Activated CD4-positive, alpha-beta T cell treated with anti-CD3 and anti-CD28 coated beads, Interleukin-2, amount 10 ng/mL, durations not matched to agents 24 days and 14 days (primary cell): Measurements from ENCODE around the gene AAR2. TPM values are rescaled to one million over a fixed set of nuclear protein-coding genes. Genes with fewer than 3 reads are reported as not detected.

Experiments
- DNase-seq: peaks from one replicate; pipeline ENCODE4 v3.0.0; 2022
- H3K27ac Mint-ChIP-seq: one replicate; pipeline ENCODE4 v1.8.0; 2022; ENCODE audit warnings: mild to moderate bottlenecking, mixed read lengths
- H3K27me3 Mint-ChIP-seq: one replicate; pipeline ENCODE4 v1.8.0; 2022; ENCODE audit warnings: mixed read lengths
- H3K36me3 Mint-ChIP-seq: one replicate; pipeline ENCODE4 v1.8.0; 2022; ENCODE audit warnings: low read depth, mild to moderate bottlenecking, mixed read lengths
- H3K4me1 Mint-ChIP-seq: one replicate; pipeline ENCODE4 v1.8.0; 2021; ENCODE audit warnings: mixed read lengths
- H3K4me3 Mint-ChIP-seq: one replicate; pipeline ENCODE4 v1.8.0; 2022; ENCODE audit warnings: mild to moderate bottlenecking, moderate library complexity, mixed read lengths
- H3K9me3 Mint-ChIP-seq: one replicate; pipeline ENCODE4 v1.8.0; 2021; ENCODE audit warnings: mixed read lengths
- intact Hi-C: fragments of 100-400 bp; cut with micrococcal nuclease; formaldehyde crosslinking; loops from one replicate; pipeline ENCODE4 v1.15.1; 2023
- total RNA-seq: library from RNA; stranded (reverse); gene quantifications from 2 replicates; pipeline ENCODE4 v1.2.3, GENCODE V29; 2022

Gene AAR2
- total RNA-seq, 1 donor from 2014 or later = 30.7 TPM

DNA sequence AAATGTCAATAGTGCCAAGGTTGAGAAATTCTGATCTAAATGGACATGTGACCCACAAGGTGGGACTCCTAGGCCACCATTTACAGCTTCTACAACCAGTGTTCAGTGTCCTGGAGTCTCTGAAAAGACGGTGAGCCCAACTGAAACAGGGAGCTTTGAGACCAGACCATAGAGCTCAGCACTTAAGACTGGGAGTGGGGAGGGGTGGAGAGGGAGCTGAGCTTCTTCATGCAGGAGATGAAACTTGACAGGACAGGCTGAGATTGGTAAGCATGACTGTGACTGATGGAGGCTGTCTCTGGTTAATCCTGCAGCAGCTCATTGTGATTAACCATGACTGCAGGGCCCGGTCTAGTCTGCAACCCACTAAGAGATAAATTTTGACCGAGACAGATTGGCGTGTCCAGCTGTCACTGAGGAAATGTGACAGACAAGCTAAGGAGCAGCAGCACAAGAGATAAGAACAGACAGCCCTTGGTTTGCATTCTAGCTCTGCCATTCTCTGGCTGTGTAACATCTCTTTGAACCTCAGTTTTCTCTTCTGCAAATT is 1.4 kb upstream of the AAR2 start:
- DNase-seq = no peak
- H3K27me3 Mint-ChIP-seq = peaks cover 1% of the 10 kb centered on the region
- intact Hi-C loops = no loop called here
- H3K27ac Mint-ChIP-seq = no peak overlapping the region
- no peaks in the 10 kb centered on the region for H3K9me3 Mint-ChIP-seq
- H3K36me3 Mint-ChIP-seq = peaks cover 13% of the 10 kb centered on the region
- H3K4me3 Mint-ChIP-seq = no peak overlapping the region
- H3K4me1 Mint-ChIP-seq = peaks cover 26% of the 10 kb centered on the region

- intact Hi-C loops = loop anchor here (1.0 kb wide), 1 partner anchor 185 kb away; no protein-coding TSS in a partner anchor
- no peaks in the 10 kb centered on the region for H3K9me3 Mint-ChIP-seq
- no peak for DNase-seq
- H3K36me3 Mint-ChIP-seq = peaks cover 22% of the 10 kb centered on the region
- peaks cover 19% of the 10 kb centered on the region for H3K4me1 Mint-ChIP-seq
- peak overlapping the region; percentile 91 for H3K27ac Mint-ChIP-seq
- peaks cover 1% of the 10 kb centered on the region for H3K27me3 Mint-ChIP-seq
- peak overlapping the region; percentile 85 for H3K4me3 Mint-ChIP-seq
These were observed 476 bp downstream of the AAR2 start for GRCh38 chr20:36236786-36237121.

DNA sequence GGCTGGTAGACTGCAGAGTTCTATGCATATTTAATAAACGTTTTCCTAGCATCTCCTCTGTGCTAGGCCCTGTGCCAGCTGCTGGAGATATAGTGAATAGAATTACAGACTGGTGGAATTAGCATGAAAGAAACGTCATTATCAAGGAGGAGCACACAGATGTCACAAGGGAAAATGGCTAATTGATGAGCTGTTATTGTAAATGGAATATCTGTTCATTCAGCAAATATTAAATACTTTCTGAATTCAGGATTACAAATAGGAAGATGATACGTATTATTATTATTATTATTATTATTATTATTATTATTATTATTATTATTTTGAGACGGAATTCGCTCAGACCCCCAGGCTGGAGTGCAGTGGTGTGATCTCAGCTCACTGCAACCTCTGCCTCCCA is 1.2 kb downstream of the AAR2 start:
- Mint-ChIP-seq H3K4me3 (peak overlapping the region; percentile 85), H3K27me3 (peaks cover 1% of the 10 kb centered on the region), H3K4me1 (peaks cover 19% of the 10 kb centered on the region), H3K9me3 (no peaks in the 10 kb centered on the region), H3K36me3 (peaks cover 22% of the 10 kb centered on the region), H3K27ac (peak overlapping the region; percentile 91)
- intact Hi-C loops = no loop called here
- DNase-seq = no peak

- Mint-ChIP-seq H3K4me3 (peak overlapping the region; percentile 51), H3K9me3 (no peaks in the 10 kb centered on the region), H3K27ac (no peak overlapping the region), H3K27me3 (peaks cover 1% of the 10 kb centered on the region), H3K36me3 (peaks cover 22% of the 10 kb centered on the region), H3K4me1 (peaks cover 19% of the 10 kb centered on the region)
- DNase-seq = no peak
- intact Hi-C loops = no loop called here
These were observed 1.9 kb downstream of the AAR2 start for GRCh38 chr20:36238153-36238552.

DNA sequence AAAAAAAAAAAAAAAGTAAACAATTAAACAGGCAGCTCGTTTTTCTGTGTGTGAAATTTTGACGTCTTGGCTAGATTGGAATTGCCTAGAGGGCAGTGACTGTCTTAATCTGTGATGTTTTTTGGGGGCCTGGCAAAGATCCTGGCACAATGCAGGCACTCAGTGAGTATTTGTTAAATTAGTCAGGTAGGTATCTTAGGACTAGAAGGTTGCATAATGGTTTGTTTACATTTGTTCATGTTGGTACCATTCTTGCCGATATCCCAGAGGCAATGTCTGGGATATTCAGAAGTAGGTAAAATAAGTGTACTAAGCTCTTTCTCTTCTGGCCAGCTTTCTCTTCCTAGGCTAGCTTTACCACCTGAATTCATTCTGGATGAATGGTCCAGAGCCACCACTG is 2.5 kb downstream of the AAR2 start:
- no peak for DNase-seq
- Mint-ChIP-seq H3K27ac (no peak overlapping the region), H3K4me3 (peak overlapping the region; percentile 45), H3K9me3 (no peaks in the 10 kb centered on the region), H3K4me1 (peaks cover 19% of the 10 kb centered on the region), H3K27me3 (peaks cover 1% of the 10 kb centered on the region), H3K36me3 (peaks cover 25% of the 10 kb centered on the region)
- intact Hi-C loops = no loop called here

DNA sequence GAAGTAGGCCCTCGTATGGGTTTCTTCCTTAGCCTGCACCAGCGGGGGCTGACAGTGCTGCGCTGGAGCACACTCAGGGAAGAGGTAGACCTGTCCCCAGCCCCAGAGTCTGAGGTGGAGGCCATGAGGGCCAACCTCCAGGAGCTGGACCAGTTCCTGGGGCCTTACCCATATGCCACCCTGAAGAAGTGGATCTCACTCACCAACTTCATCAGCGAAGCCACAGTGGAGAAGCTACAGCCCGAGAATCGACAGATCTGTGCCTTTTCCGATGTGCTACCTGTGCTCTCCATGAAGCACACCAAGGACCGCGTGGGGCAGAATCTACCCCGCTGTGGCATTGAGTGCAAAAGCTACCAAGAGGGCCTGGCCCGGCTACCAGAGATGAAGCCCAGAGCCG is 3.8 kb downstream of the AAR2 start:
- Mint-ChIP-seq H3K27ac (no peak overlapping the region), H3K9me3 (no peaks in the 10 kb centered on the region)
- intact Hi-C loops = no loop called here

GRCh38 chr20:36241678-36242077 is 5.4 kb downstream of the AAR2 start:
- Mint-ChIP-seq H3K4me3 (no peak overlapping the region), H3K4me1 (peaks cover 14% of the 10 kb centered on the region), H3K27ac (no peak overlapping the region), H3K36me3 (peaks cover 39% of the 10 kb centered on the region), H3K27me3 (no peaks in the 10 kb centered on the region), H3K9me3 (no peaks in the 10 kb centered on the region)
- intact Hi-C loops = no loop called here
- DNase-seq = no peak

More for the DNA sequence above, 3.8 kb downstream of the AAR2 start:
- peaks cover 19% of the 10 kb centered on the region for H3K4me1 Mint-ChIP-seq
- H3K36me3 Mint-ChIP-seq = peaks cover 34% of the 10 kb centered on the region
- no peak for DNase-seq
- no peaks in the 10 kb centered on the region for H3K27me3 Mint-ChIP-seq
- H3K4me3 Mint-ChIP-seq = no peak overlapping the region

DNA sequence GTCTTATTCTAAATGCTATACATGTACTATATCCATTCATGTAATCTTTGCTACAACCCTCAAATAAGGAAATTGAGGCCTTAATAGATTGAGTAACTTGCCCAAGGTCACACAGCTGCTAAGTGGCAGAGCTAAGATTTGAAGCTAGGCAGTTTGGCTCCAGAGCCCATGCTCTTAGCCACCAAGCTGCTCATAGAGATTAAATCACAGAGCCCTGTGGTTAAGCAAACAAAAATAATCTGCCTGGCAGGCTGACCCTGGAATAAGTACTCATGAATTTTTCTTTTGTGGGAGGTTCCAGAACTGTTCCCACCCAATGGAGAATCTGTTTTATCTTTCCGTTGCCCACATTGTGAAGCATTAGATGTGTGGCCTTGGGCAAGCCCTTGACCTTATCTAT is 7.4 kb downstream of the AAR2 start:
- H3K27ac Mint-ChIP-seq = no peak overlapping the region
- intact Hi-C loops = no loop called here
- H3K36me3 Mint-ChIP-seq = peaks cover 49% of the 10 kb centered on the region
- H3K27me3 Mint-ChIP-seq = no peaks in the 10 kb centered on the region
- H3K4me3 Mint-ChIP-seq = no peak overlapping the region
- no peak for DNase-seq
- H3K4me1 Mint-ChIP-seq = peaks cover 10% of the 10 kb centered on the region
- no peaks in the 10 kb centered on the region for H3K9me3 Mint-ChIP-seq

GRCh38 chr20:36246401-36246800 is 10.1 kb downstream of the AAR2 start:
- Mint-ChIP-seq H3K4me1 (peaks cover 10% of the 10 kb centered on the region), H3K4me3 (no peak overlapping the region), H3K27ac (no peak overlapping the region), H3K27me3 (no peaks in the 10 kb centered on the region), H3K36me3 (peaks cover 48% of the 10 kb centered on the region), H3K9me3 (no peaks in the 10 kb centered on the region)
- intact Hi-C loops = no loop called here
- no peak for DNase-seq

GRCh38 chr20:36248836-36249235 is 12.6 kb downstream of the AAR2 start:
- H3K4me1 Mint-ChIP-seq = peaks cover 13% of the 10 kb centered on the region
- no peak overlapping the region for H3K4me3 Mint-ChIP-seq
- no peaks in the 10 kb centered on the region for H3K27me3 Mint-ChIP-seq
- H3K27ac Mint-ChIP-seq = no peak overlapping the region
- DNase-seq = no peak
- H3K9me3 Mint-ChIP-seq = no peaks in the 10 kb centered on the region
- peaks cover 50% of the 10 kb centered on the region for H3K36me3 Mint-ChIP-seq
- intact Hi-C loops = no loop called here

- intact Hi-C loops = no loop called here
- H3K27me3 Mint-ChIP-seq = no peaks in the 10 kb centered on the region
These were observed 13.2 kb downstream of the AAR2 start for GRCh38 chr20:36249450-36249849.

GRCh38 chr20:36251426-36251825 is 15.1 kb downstream of the AAR2 start:
- intact Hi-C loops = no loop called here
- H3K9me3 Mint-ChIP-seq = no peaks in the 10 kb centered on the region
- peaks cover 45% of the 10 kb centered on the region for H3K36me3 Mint-ChIP-seq
- peaks cover 13% of the 10 kb centered on the region for H3K4me1 Mint-ChIP-seq
- no peak overlapping the region for H3K4me3 Mint-ChIP-seq
- no peaks in the 10 kb centered on the region for H3K27me3 Mint-ChIP-seq
- no peak overlapping the region for H3K27ac Mint-ChIP-seq
- no peak for DNase-seq

More at GRCh38 chr20:36249450-36249849, 13.2 kb downstream of the AAR2 start:
- no peak for DNase-seq
- no peaks in the 10 kb centered on the region for H3K9me3 Mint-ChIP-seq
- peaks cover 49% of the 10 kb centered on the region for H3K36me3 Mint-ChIP-seq
- no peak overlapping the region for H3K4me3 Mint-ChIP-seq
- H3K27ac Mint-ChIP-seq = no peak overlapping the region
- H3K4me1 Mint-ChIP-seq = peaks cover 13% of the 10 kb centered on the region

GRCh38 chr20:36252511-36252910 is 16.2 kb downstream of the AAR2 start:
- intact Hi-C loops = no loop called here
- Mint-ChIP-seq H3K36me3 (peaks cover 37% of the 10 kb centered on the region), H3K4me3 (no peak overlapping the region), H3K9me3 (no peaks in the 10 kb centered on the region), H3K4me1 (peaks cover 13% of the 10 kb centered on the region), H3K27me3 (no peaks in the 10 kb centered on the region), H3K27ac (peak overlapping the region; percentile 56)
- DNase-seq = no peak

GRCh38 chr20:36253036-36253435 is 16.8 kb downstream of the AAR2 start:
- Mint-ChIP-seq H3K4me1 (peaks cover 10% of the 10 kb centered on the region), H3K36me3 (peaks cover 33% of the 10 kb centered on the region), H3K27ac (no peak overlapping the region), H3K4me3 (no peak overlapping the region), H3K9me3 (no peaks in the 10 kb centered on the region), H3K27me3 (no peaks in the 10 kb centered on the region)
- DNase-seq = no peak
- intact Hi-C loops = no loop called here

DNA sequence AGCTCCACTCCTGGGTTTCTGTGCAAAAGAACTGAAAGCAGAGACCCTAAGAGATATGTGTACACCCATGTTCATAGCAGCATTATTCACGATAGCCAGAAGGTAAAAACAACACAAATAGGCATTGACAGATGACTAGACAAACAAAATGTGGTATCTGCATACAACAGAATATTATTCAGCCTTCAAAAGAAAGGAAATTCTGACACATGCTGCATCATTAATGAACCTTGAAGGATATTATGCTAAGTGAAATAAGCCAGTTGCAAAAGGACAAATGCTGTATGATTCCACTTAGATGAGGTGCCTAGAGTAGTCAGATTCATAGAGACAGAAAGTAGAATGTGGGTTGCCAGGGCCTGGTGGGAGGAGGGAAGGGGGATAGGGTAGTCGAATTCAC is 17.8 kb downstream of the AAR2 start:
- H3K4me3 Mint-ChIP-seq = no peak overlapping the region
- H3K9me3 Mint-ChIP-seq = no peaks in the 10 kb centered on the region
- no peaks in the 10 kb centered on the region for H3K27me3 Mint-ChIP-seq
- H3K27ac Mint-ChIP-seq = no peak overlapping the region
- peaks cover 30% of the 10 kb centered on the region for H3K36me3 Mint-ChIP-seq
- no peak for DNase-seq
- intact Hi-C loops = no loop called here
- peaks cover 7% of the 10 kb centered on the region for H3K4me1 Mint-ChIP-seq
